Epithelial cell of esophagus (primary cell): ENCODE measurements around the gene POU6F2.

ENCODE experiments used
- DNase-seq: peaks from one replicate; pipeline ENCODE4 v3.0.0; 2010; ENCODE audit warnings: low read depth
- H3K4me3 ChIP-seq: 2 replicates; pipeline ENCODE4 v1.5.1; 2011; ENCODE audit warnings: mild to moderate bottlenecking, low read length, control low read depth
- CTCF ChIP-seq: IDR thresholded peaks from 2 replicates; pipeline ENCODE4 v1.5.1; 2011; ENCODE audit warnings: low read depth, mild to moderate bottlenecking, low read length, control low read depth, inconsistent platforms; ENCODE audit not compliant: insufficient read depth; ENCODE audit errors: missing control alignments

POU6F2 gene

GRCh38 chr7:38953227-38953626 lies 24.5 kb upstream of the POU6F2 start:
- H3K4me3 ChIP-seq, result no peak overlapping the region
- DNase-seq, result no peak
- TF ChIP-seq CTCF, result no peak

- no peak for TF ChIP-seq CTCF
- no peak overlapping the region for H3K4me3 ChIP-seq
- DNase-seq, result no peak
Observed at GRCh38 chr7:38953971-38954370, 23.7 kb upstream of the POU6F2 start.

GRCh38 chr7:38955892-38956291 lies 21.8 kb upstream of the POU6F2 start:
- no peak overlapping the region for H3K4me3 ChIP-seq
- TF ChIP-seq CTCF, result no peak
- DNase-seq, result no peak

- H3K4me3 ChIP-seq, result no peak overlapping the region
- no peak for DNase-seq
- TF ChIP-seq CTCF, result no peak
Observed at GRCh38 chr7:38962028-38962427, 15.7 kb upstream of the POU6F2 start.

- no peak for DNase-seq
- no peak overlapping the region for H3K4me3 ChIP-seq
- TF ChIP-seq CTCF, result no peak
Observed at GRCh38 chr7:38964921-38965320, 12.8 kb upstream of the POU6F2 start.

GRCh38 chr7:38973760-38974159 lies 3.9 kb upstream of the POU6F2 start:
- DNase-seq, result no peak
- no peak for TF ChIP-seq CTCF
- H3K4me3 ChIP-seq, result no peak overlapping the region

GRCh38 chr7:38975944-38976392 lies 1.7 kb upstream of the POU6F2 start:
- no peak overlapping the region for H3K4me3 ChIP-seq
- TF ChIP-seq CTCF, result no peak
- no peak for DNase-seq
